ENCODE results near the gene C16orf78.

Gene C16orf78

GRCh38 chr16:49437344-49437743, 63.7 kb downstream of the C16orf78 start:
- no peak for DNase-seq

DNA sequence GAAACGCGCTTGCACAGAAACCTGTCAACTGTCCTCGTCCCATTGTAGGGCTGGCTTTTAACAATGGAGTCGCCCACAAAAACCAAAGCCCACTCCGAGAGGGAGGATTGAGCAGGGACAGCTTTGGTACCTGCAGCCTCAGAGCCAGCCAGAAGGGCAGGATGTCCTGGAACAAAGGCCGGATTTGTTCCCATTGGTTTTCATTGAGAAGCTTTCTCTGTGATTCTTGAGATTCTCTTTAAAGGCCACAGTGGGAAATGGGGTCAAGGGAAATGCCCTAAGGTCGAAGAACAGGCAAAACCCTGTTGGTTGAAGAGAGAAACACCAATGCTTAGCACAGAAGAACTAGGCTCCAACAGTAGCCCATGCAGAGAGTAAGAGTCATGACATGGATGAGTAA, 65.4 kb downstream of the C16orf78 start:
- DNase-seq: no peak

GRCh38 chr16:49439676-49440075, 66.1 kb downstream of the C16orf78 start:
- DNase-seq: no peak

DNA sequence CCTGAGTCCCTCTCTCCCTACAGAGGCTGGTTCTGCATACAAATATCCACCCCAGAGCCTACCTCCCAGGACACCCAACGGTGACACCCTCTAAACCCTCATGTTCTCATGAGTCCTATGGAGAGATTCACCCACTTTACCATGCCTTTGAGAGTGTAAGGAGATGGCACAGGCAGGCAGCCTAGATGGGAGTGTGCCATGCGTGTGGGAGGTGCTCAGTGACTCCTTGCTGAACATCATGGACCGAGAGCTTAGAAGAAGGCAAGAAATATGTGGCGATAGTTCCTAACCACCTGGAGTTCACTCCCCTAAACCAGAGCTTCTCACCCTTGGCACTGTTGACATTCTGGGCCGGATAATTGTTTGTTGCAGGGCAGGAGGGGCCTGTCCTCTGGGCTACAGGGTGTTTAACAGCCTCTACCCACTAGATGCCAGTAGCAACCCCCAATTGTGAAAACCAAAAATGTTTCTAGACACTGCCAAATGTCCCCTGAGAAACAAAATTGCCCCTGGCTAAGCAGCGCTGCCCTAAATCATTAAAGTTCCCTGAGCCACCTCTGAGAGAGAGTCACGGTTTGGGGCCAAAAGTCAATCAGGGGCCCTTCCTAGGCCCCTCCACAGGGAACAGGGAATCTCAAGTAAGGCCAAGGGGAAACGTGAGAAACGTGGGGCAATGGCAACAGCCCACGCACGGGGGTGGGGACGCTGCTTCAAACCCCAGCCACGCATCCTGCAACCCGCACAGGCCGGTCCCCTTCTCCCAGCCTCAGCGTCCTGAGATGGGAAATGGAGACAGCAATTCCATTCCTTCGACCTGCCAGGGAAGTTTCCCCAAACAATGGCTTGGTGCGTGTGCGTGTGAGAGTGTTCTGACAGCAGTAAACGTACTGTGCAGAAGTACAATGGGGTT, 66.8 kb downstream of the C16orf78 start:
- peak; percentile 8 for DNase-seq

DNA sequence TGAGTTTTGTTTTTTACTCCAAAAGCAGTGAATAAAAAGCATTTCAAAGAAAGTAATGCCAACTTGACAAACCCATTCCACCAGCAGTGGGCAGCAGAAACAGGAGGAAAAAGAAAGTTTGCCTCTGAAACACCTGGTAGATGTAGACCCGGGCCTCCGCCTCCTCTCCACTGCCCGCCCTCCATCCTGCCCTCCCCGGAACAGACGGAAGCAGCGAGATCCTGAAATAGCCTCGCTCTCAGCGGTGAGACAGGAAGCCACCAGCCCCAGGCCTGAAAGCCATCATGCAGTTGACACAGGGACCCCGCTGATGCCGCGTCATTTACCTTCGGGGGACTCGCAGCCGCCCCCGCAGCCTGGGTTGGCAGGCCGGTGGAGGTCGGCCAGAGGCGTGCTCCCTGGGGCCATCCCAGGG, 67.8 kb downstream of the C16orf78 start:
- peak; percentile 76 for DNase-seq

GRCh38 chr16:49442805-49443204, 69.2 kb downstream of the C16orf78 start:
- DNase-seq: no peak

DNA sequence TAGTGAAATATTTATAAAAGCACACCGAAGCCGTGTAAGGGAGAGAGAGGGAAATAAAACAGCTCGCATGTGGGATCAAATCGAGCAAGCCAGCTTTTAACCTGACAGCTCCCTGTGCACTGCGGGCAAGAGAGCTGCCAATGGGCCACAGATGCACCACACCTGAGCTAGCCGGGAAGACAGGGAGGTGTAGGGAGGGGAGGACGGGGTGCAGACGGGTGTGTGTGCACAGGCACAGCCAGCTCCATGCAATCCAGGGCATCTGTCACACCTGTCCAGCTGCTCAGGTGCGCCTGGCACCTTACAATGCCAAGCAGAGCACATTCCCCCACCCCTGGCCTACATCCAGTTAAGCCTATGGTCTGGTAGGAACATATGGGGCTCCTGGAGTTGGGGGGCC, 70.0 kb downstream of the C16orf78 start:
- no peak for DNase-seq

DNA sequence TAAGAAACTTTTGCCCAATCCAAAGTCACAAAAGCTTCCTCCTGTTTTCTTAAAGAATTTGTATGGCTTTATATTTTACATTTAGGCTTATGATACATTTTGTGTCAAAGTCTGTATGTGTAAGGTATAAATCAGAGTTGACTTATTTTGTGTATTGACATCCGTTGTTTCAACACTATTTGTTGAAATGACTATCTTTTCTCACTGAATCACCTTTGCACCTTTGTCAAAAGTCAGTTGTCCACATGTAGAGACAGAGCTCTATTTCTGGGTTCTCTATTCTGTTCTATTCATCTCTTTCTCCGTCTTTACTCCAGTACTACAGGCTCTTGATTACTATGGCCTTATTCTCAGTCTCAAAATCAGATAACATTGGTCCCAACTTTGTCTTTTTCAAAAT, 73.2 kb downstream of the C16orf78 start:
- DNase-seq: no peak

Measured in NCI-H524 treated with DMSO at 0.1 percent for 48 hours (cell line).